HG02973 (cell line): ENCODE results near the gene GNPTG.

Experiments used
- ATAC-seq: cut with Tn5 transposase; IDR thresholded peaks from one replicate; pipeline ENCODE4 v1.9.1; 2021; ENCODE audit warnings: moderate library complexity; ENCODE audit not compliant: unreplicated experiment

GNPTG gene

DNA sequence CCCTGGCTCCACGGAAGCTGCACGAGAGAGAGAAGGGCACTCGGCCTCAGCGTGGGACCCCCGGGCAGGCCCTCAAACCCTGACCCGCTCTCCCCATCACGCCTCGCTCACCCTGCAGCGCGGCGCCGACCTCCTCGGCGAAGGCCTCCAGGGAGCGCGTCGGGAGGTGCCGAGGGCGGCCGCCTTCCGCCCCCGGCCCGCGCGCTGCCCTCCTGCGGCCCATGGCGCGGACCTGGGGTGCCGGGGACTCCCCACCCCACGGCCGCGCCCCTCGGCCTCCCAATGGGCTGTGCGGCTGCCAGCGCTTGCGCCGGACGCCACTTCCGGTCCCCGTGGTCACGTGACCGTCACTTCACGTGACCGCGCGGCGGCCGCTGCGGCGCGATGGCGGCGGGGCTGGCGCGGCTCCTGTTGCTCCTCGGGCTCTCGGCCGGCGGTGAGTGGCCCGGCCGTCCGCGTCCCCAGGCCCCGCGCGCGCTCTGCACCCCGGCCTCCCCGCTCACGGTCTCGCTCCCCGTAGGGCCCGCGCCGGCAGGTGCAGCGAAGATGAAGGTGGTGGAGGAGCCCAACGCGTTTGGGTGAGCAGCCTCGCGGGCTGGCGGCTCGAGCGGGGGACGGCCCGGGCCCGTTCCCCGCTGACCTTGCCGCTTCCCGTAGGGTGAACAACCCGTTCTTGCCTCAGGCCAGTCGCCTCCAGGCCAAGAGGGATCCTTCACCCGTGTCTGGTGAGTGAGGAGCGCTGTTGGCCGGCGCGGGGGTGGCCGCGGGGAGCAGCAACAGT, at the start of gene GNPTG, which contains the start of gene TSR3:
TSS of gene GNPTG (plus strand) at position 350 of the 781 bp plus-strand sequence. CDS start at position 385, 35 bp downstream.
TSS of gene TSR3 (minus strand) at position 297 of the 781 bp plus-strand sequence. CDS start at position 223, 74 bp downstream.
- ATAC-seq = peak; percentile 47

- ATAC-seq = no peak
These were observed 45.9 kb upstream of the GNPTG start for GRCh38 chr16:1305823-1306222.

DNA sequence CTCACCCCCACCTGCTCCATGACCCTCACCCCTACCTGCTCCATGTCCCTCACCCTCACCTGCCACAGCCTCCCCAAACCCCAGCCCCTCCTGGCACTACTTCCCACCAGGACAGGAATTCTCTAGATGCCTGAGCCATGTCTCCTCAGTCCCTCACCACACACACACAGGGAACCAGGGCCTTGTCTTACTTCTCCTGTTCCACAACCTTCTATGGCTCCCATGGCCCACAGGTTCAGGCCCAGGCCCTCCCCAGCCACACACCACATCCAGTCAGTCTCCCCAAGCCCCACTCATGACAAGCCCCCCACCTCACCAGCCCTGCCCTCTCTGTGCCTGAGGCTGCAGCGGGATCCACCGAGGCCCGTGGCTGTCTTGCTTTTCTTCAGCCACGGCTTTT, 45.4 kb upstream of the GNPTG start:
- no peak for ATAC-seq

GRCh38 chr16:1308036-1308976, 43.4 kb upstream of the GNPTG start:
- ATAC-seq = peak; percentile 12

DNA sequence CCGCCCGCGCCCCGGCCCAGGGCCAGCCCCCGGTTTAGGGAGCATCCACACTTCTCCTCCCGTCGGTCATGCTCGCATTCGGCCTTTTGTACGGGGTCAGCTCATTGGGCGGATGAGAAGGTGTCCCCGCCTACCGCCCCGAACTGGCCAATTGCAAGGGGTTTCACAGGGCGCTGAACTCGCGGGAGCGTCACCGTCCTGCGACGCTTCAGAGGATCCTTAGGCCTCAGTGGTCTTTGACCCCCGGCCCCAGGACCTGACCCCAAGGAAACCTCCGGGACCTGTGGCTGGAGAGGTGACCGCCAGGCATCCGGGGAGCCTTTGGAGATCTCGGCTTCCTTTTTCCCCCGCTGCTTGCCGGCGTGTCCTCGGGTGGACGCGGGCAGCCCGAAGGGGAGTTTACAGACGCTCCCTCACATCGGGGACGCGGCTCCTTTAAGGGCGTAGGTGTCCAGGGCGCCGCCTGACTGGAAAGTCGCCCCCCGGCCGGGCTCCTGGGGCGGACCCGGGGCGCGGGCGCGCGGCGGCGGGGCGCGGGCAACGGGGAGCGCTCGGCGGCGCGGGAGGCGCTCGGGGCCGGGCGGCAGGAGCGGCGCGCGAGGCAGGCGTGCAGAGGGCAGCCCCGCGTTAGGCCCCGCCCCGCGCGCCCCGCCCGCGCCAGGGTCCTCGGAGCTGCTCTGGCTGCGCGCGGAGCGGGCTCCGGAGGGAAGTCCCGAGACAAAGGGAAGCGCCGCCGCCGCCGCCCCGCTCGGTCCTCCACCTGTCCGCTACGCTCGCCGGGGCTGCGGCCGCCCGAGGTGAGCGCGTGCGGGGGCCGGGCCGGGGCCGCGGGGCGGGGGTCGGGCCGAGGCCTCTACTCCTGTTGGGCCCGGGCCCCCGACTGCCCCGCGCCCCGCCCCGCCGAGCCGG, 42.5 kb upstream of the GNPTG start, which contains the start of gene UBE2I:
TSS of gene UBE2I (plus strand) at position 660 of the 909 bp plus-strand sequence. CDS start 4,395 bp downstream, outside the sequence.
- ATAC-seq = peak; percentile 49

- peak; percentile 11 for ATAC-seq
These were observed 41.6 kb upstream of the GNPTG start for GRCh38 chr16:1309888-1310831.

DNA sequence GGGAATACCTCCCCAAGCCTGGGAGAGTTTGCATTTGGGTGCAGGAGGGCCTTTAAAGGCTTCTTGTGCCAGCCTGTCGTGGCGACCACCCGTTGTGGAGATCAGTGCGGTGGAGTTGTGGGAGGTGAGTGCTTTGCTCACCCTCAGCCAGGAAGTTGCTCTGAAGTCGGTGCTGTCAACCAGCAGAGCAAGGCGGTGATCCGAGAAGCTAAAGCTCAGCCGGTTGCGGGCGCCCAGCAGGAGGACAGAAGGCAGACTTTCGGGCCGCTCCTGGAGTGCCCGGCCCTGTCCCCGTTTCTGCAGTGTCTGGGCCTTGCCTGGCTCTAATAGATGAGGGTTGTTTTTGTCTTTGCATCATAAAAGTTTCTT, 40.9 kb upstream of the GNPTG start:
- ATAC-seq = no peak

DNA sequence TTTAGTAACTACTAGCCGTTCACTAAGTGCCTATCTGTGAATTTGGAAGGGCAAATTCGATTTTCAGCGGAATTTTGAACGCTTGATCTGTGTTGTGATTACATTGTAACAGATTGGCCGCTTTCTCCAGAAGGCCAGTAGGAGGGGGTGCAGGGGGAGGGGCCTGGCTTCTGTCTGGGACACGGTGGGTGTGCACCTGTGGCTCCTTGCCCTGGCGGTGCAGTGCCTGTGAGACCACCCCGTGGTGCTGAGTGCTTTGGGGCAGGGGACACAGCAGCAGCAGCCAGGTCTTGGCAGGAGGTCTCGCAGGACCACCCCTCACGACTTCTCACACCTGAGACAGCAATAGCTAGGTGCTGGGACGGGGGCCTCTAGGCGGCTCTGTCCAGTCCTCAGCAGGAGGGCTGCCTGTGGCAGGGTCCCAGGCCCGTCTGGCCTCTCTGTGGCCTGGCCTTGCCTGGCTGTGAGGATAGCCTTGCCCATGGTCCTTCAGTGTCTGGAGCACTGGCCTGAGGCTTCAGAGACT, 40.5 kb upstream of the GNPTG start:
- ATAC-seq = no peak

DNA sequence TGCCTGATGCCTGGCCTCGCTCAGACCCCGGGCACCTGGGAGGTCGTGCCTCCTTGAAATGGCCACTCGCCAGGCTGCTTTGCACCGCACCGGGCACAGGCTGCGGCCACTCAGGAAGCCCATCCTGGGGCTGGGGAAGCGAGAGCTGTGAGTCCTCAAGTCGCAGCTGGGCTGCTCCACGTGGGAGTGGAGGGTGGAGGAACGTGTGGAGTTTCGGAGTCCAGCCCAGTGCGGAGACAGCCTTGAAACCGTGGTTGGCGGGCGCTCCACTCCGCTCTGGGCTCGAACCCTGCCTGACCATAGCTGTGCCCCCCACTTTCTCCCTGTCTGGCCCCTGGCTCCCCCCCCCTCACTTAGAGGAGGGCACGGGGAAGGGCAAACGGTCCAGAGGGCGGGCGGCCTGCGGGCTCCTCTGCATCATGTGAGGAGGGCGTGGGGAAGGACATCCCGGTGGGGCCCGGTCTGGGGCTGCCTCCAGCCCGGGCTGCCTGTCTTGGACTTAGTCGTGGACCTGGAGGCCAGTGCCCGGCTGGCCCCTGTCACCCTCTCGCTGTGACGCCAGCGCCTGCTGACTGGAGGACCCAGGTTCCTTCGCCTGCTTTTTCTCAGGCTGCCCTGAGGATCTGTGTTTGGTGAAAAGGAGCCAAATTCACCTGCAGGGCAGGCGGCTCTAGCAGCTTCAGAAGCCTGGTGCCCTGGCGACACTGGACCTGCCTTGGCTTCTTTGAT, 39.8 kb upstream of the GNPTG start:
- ATAC-seq = no peak

GRCh38 chr16:1312467-1312816, 39.3 kb upstream of the GNPTG start:
- no peak for ATAC-seq

- ATAC-seq = no peak
These were observed 38.8 kb upstream of the GNPTG start for GRCh38 chr16:1312903-1313302.

DNA sequence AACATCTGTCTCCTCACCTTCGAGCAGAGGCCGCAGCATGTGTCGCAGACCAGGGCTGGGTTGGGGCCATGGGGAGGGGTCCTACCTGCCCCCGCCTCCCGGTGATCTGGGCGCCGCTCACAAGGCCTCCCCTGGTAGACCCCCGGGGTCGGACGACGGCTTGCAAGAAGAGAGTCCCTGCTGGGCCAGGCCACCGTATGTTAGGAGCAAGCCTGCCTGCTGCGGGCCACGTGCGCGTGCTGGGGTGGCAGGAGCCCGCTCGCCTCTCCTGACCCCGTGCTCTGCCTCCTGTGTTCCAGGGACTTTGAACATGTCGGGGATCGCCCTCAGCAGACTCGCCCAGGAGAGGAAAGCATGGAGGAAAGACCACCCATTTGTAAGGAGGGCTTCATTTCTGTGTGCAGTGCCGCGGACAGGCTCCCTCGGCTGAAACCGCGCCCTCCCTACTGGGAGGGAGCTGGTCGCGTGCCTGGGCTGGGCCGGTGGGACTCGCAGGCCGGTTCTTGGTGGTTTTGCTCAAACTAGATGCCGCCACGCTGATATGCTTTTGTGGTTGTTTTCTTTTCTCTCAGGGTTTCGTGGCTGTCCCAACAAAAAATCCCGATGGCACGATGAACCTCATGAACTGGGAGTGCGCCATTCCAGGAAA, 37.9 kb upstream of the GNPTG start:
- ATAC-seq = no peak

DNA sequence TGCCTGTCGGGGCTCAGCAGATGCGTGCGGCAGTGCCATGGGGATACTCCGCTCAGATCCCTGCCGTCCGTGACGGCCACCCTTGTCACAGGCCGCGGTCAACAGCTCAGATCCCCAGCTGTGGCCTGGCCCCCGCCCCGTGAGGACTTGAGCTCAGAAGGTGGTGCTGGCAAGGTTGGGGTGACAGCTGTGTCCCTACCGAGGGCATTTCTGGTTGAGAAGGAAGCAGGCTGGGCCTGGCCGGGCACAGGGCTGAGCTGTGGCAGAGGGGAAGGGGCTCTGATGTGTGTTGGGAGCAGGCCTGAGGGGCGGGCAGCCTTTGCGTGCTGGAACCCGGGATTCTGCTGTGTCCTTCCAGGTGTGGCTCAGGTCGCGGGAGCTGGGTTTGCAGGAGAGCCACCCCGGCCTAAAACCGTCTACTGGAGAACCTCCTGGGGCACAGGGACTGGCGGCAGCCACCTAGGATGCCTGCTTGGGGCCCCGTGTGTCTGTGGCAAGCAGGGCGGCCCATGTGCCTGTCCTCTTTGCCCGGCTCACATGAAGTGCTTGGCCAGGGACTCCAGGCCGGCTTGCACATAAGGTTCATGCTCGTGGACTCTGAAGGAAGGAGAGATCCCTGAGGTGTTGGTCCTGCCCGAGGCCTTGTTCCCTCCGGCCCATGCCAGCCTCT, 37.2 kb upstream of the GNPTG start:
- no peak for ATAC-seq

GRCh38 chr16:1315081-1316032, 36.4 kb upstream of the GNPTG start:
- no peak for ATAC-seq

DNA sequence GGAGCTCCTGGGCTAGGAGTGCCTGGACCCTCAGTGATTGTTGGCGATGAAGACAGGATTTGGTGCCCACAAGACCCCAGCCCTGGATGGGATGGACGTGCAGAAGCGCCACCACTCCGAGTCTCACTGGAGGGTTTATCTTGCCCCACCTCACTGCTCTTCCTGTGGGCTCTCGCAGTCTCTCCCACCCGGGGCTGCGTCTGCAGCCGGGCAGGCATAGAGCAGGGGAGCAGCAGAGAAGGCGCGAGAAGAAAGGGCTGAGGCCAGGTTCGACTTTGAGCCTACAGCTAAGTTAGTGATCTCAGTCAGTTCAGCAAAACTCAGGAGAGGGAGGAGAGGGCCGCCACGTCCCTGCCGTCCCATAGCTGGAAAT, 35.7 kb upstream of the GNPTG start:
- ATAC-seq = no peak

DNA sequence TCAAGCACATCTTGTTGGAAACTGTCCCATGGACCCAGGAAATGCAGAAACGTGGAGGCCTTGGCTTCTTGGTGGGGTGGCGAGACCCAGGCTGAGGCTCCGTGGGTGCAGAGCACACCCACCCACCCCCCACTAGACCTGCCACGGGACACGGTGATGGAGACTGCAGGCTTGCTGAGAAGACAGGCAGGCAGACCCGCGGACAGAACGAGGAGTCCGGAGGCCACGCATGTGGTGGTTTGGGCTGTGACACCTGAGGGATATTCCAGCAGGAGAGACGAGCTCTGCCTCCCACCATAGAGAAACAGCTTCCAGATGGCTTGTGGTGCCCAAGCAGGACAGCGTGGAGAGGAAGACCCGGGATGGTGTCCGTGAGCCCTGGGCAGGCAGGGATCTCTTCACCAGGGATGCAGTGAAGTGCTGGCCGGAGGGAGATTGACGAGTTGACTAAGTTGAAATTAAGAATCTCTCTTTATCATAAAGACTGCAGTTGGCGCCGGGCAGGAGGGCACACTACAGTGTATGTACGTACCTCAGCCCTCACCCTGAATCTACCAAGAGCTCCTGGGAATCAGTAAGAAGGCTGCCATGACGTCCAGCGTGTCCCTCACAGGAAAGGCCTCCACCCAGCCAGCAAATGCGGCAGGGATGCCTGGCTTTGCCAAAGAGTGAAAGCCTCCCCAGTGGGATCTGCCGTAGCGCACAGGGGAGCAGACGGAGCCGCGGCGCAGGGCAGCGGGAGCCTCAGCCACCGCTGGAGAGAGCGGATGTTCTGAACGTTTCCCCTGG, 34.1 kb upstream of the GNPTG start:
- no peak for ATAC-seq
